ENCODE data around the gene C1orf210.

The C1orf210 gene

DNA sequence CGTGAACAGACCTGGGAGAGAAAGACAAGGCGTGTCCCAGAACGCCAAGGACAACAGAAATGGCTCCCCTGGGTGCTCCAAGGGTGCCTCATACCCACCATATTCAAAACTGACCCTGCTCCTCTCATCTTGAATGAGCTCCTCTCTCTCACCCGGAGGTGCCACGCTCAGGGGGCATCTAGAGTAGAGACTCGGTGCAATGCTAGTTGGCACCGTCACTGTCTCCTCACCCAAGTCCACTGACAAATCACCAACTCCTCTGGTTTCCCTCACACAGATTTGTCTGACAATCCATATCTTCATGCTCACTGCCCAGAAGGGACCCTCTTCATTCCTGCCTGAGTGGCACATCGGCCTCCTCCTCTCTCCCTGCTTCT is 10.6 kb downstream of the C1orf210 start:
- Histone ChIP-seq H3K36me3 (ENCODE audit: insufficient read depth, low read length) (no peaks in the 10 kb centered on the region), H3K9ac (ENCODE audit: low read length) (no peak overlapping the region), H2AFZ (ENCODE audit: low read length) (no peak overlapping the region), H3K27ac (ENCODE audit: low read depth, low read length, poor library complexity, severe bottlenecking) (no peak overlapping the region), H3K9me2 (ENCODE audit: low read depth, low read length) (no peaks in the 10 kb centered on the region), H3K4me3 (ENCODE audit: low read depth, low read length, poor library complexity, severe bottlenecking) (no peak overlapping the region), H4K20me1 (ENCODE audit: insufficient read depth, low read length) (no peaks in the 10 kb centered on the region), H3F3A (ENCODE audit: insufficient read depth, low read length) (no peaks in the 10 kb centered on the region), H3K4me2 (ENCODE audit: low read length) (no peak overlapping the region), H3K4me1 (ENCODE audit: insufficient read depth, low read length, severe bottlenecking) (peaks cover 3% of the 10 kb centered on the region), H3K9me3 (ENCODE audit: low read length) (no peaks in the 10 kb centered on the region), H3K79me2 (ENCODE audit: insufficient read depth, low read length) (no peaks in the 10 kb centered on the region), H3K27me3 (ENCODE audit: insufficient read depth, low read length) (peaks cover 6% of the 10 kb centered on the region)
- TF ChIP-seq, protein P1, sequence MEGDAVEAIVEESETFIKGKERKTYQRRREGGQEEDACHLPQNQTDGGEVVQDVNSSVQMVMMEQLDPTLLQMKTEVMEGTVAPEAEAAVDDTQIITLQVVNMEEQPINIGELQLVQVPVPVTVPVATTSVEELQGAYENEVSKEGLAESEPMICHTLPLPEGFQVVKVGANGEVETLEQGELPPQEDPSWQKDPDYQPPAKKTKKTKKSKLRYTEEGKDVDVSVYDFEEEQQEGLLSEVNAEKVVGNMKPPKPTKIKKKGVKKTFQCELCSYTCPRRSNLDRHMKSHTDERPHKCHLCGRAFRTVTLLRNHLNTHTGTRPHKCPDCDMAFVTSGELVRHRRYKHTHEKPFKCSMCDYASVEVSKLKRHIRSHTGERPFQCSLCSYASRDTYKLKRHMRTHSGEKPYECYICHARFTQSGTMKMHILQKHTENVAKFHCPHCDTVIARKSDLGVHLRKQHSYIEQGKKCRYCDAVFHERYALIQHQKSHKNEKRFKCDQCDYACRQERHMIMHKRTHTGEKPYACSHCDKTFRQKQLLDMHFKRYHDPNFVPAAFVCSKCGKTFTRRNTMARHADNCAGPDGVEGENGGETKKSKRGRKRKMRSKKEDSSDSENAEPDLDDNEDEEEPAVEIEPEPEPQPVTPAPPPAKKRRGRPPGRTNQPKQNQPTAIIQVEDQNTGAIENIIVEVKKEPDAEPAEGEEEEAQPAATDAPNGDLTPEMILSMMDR (IDR thresholded peaks at IDR 0.05; ENCODE audit: low read length) = no peak
- TF ChIP-seq EZH2 (IDR thresholded peaks at IDR 0.05; ENCODE audit: borderline replicate concordance, low read length) = no peak

DNA sequence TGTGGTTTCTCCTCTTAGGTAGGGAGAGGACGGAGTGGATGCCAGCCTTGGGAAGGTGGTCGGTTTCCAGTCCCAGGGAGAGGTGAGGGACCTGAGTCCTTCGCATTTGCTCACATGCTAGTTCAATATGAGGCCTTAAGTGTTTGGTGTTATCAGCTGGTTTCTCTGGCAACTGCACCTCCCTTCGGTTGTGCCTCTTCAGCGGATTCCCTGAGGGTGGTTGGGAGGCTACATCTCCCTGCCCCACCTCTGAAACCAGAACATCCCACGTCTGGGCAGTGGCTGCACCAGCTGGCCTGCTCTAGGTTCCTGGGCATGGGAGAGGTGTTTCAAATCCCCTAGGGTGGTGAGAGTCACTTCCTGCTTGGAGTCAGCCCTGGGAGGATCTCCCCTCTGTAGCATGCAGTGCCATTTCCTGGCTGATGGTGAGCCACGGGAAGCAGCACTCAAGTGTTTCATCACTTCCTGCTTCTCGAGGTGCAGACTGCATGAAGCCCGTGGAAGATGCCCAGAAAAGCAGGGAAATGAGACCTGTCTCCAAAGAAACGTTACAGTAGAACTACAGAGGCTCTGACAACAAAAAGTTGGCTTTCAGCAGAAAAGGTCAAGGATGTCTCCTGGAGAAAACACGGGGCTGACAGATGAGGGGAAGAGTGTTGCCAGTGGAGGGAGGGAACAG is 11.1 kb downstream of the C1orf210 start:
- Histone ChIP-seq H3K9me2 (ENCODE audit: low read depth, low read length) (no peaks in the 10 kb centered on the region), H3K4me2 (ENCODE audit: low read length) (no peak overlapping the region; the same call in 1 of the 2 replicates), H3K4me1 (ENCODE audit: insufficient read depth, low read length, severe bottlenecking) (peaks cover 3% of the 10 kb centered on the region), H3F3A (ENCODE audit: insufficient read depth, low read length) (no peaks in the 10 kb centered on the region), H2AFZ (ENCODE audit: low read length) (no peak overlapping the region), H3K27ac (ENCODE audit: low read depth, low read length, poor library complexity, severe bottlenecking) (no peak overlapping the region), H3K79me2 (ENCODE audit: insufficient read depth, low read length) (no peaks in the 10 kb centered on the region), H3K9me3 (ENCODE audit: low read length) (no peaks in the 10 kb centered on the region), H3K9ac (ENCODE audit: low read length) (no peak overlapping the region), H3K4me3 (ENCODE audit: low read depth, low read length, poor library complexity, severe bottlenecking) (no peak overlapping the region), H4K20me1 (ENCODE audit: insufficient read depth, low read length) (no peaks in the 10 kb centered on the region), H3K27me3 (ENCODE audit: insufficient read depth, low read length) (peaks cover 6% of the 10 kb centered on the region), H3K36me3 (ENCODE audit: insufficient read depth, low read length) (no peaks in the 10 kb centered on the region)
- TF ChIP-seq, protein P1 (IDR thresholded peaks at IDR 0.05; ENCODE audit: low read length) = no peak
- no peak for TF ChIP-seq EZH2 (IDR thresholded peaks at IDR 0.05; ENCODE audit: borderline replicate concordance, low read length)

DNA sequence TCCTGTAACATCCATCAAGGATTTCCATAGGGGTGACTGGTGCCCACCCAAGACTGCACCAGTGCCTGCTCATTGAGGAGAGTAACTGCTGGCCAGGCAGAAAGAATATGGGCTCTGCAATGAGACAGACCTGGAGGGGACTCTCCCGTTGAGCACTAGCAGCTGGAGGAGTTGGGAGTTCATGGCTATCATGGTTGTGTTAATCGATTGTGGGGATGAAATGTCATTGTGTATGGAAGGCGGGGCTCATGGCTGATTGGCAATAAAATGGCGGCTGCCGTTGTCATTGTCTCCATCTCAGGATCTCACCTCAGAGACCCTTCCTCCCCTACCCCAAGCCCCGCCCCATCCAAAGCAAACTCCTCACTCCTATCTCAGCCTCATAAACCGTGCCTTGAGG is 11.7 kb downstream of the C1orf210 start:
- peaks cover 3% of the 10 kb centered on the region for H3K4me1 ChIP-seq (ENCODE audit: insufficient read depth, low read length, severe bottlenecking)
- no peaks in the 10 kb centered on the region for H3K36me3 ChIP-seq (ENCODE audit: insufficient read depth, low read length)
- no peak for TF ChIP-seq EZH2 (IDR thresholded peaks at IDR 0.05; ENCODE audit: borderline replicate concordance, low read length)
- TF ChIP-seq, protein P1 (IDR thresholded peaks at IDR 0.05; ENCODE audit: low read length) = no peak
- no peak overlapping the region for H3K4me2 ChIP-seq (ENCODE audit: low read length)
- no peaks in the 10 kb centered on the region for H3K9me2 ChIP-seq (ENCODE audit: low read depth, low read length)
- no peak overlapping the region for H3K27ac ChIP-seq (ENCODE audit: low read depth, low read length, poor library complexity, severe bottlenecking)
- H3K27me3 ChIP-seq (ENCODE audit: insufficient read depth, low read length) = peaks cover 6% of the 10 kb centered on the region
- no peaks in the 10 kb centered on the region for H3K79me2 ChIP-seq (ENCODE audit: insufficient read depth, low read length)
- H3K4me3 ChIP-seq (ENCODE audit: low read depth, low read length, poor library complexity, severe bottlenecking) = no peak overlapping the region
- no peaks in the 10 kb centered on the region for H3K9me3 ChIP-seq (ENCODE audit: low read length)
- no peak overlapping the region for H2AFZ ChIP-seq (ENCODE audit: low read length)
- H3K9ac ChIP-seq (ENCODE audit: low read length) = no peak overlapping the region
- H3F3A ChIP-seq (ENCODE audit: insufficient read depth, low read length) = no peaks in the 10 kb centered on the region
- no peaks in the 10 kb centered on the region for H4K20me1 ChIP-seq (ENCODE audit: insufficient read depth, low read length)
